ENCODE results near the gene ASB3. TPM values are rescaled to one million over a fixed set of nuclear protein-coding genes. Genes with fewer than 3 reads are reported as not detected.
"Not testable (repeated sequence)": the region's sequence is repeated elsewhere in the genome, so short reads cannot be mapped to it uniquely, and the experiment has no call there.

The ASB3 gene
- total RNA-seq, 1 experiment from 2014 or later = 18.7 TPM

DNA sequence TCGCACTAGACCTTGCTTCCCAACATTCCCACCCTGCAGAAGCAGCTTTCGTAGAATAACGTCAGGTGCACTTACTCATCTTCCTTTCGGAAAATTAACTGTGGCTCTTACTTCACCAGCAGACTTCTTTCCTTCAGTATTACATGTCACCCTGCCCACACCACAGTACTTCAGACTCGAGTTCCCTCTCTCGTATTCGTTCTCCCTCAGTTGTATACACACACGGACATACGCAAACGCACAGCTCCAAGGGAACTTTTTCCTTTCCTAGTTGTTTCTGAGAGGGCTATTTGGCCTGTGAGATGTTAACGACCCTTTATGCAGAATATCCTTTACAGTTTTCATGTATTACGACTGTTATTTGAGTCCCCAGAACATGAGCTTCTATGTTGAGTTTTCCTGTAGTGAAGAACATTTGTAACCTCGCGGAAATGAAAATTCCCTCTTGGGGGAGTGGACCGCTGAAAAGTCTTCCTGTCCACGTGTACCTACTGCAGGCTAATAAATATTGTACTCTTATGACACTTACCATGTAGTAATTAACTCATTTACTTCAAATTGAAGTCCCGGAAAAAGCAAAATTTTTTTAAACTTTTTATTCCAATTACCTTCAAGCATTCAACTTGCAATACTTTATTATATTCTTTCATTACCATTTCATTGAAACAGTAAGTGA is 999 bp upstream of the ASB3 start:
- DNase-seq (ENCODE audit: low read depth) = peak; percentile 4

DNA sequence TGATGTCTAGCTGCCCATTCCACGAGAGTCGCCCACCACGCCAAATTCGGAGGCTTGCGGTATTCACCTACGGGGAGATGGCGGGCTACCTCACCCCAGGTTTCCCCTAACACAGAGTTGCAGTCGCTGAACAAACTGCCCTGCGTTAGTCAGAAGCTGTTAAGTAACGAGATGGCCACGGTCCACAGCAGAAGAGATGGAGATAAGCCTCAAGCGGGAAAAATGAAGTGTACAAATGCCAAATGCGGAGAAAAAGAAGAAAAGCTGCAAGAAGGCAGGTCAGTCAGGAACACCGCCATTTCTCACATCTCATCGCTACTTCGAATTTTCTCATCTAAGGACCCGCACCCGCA is 425 bp downstream of the ASB3 start:
- DNase-seq (ENCODE audit: low read depth) = no peak

DNA sequence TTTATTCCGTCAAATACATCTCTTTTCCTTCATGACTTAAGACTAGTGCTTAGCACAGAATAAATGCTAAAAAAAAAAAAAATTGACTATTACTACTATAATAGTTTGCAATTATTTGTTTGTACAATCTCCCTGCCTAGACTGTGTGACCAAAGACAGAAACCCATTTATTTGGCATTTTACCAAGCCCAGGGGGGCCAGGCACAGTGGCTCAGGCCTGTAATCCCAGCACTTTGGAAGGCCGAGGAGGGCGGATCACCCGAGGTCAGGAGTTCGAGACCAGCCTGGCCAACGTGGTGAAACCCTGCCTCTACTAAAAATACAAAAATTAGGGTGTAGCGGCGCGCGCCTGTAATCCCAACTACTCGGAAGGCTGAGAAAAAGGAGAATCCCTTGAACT is 1.4 kb downstream of the ASB3 start:
- no peak for DNase-seq (ENCODE audit: low read depth)

DNA sequence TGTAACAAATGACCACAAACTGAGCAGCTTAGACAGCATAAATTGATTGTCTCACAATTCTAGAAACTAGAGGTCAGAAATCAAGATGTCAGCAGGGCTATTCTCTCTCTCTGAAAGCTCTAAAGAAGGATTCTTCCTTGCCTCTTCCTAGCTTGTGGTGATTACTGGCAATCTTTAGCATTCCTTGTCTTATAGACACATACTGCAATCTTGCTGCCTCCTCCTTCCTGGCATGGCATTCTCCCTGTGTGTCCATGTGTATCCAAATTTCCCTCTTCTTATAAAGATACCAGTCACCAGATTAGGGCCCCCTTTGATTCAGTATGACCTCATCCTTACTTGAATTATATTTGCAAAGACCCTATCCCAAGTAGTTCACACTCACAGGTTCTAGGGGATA is 2.3 kb downstream of the ASB3 start:
- DNase-seq (ENCODE audit: low read depth) = no peak

DNA sequence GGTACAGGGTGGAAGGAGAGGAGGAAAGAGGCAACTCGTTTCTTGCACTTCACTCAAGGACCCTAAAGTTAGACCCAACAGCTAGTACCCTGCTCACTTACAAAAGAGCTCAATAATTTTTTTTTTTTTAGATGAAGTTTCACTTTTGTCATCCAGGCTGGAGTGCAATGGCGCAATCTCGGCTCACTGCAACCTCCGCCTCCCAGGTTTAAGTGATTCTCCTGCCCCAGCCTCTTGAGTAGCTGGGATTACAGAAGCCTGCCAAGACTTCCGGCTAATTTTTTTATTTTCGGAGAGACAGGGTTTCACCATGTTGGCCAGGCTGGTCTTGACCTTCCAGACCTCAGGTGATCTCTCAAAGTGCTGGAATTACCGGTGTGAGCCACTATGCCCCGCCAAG is 4.1 kb downstream of the ASB3 start:
- no peak for DNase-seq (ENCODE audit: low read depth)

DNA sequence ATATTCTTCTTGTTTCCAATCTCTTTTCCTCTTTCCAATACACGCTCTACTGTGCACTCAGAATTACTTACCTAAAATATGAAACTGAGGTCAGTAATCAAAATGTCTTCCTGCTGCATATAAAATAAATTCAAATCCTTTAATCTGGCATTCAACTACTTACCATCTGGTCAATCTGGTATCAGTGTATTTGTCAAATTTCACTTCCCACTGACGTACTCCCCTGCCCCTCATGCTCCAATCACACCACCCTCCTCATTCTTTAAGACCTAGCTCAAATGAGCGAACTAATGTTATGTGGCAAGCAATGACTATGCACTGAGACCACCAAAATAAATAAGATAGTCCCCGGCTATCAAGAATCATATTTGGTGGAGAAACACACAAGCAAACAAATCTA is 6.7 kb downstream of the ASB3 start:
- DNase-seq (ENCODE audit: low read depth) = no peak

DNA sequence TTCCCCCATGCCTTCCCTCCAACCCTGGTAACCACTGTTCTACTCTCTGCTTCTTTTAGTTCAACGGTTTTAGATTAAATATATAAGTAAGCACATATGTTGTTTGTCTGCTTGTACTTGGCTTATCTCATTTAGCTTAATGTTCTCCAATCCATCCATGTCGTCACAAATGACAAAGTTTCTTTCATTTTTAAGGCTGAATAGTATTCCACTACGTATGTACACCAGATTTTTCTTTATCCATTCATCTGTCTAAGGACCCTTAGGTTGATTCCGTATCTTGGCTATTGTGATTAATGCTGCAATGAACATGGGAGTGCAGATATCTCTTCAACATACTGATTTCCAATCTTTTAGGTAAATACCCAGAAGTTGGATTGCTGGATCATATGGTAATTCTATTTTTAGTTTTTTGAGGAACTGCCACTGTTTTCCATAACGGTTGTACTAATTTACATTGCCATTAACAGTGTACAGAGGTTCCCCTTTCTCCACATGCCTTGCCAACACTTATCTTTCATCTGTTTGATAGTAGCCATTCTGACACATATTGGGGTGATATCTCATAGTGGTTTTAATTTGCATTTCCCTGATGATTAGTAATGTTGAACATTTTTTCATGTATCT is 8.1 kb downstream of the ASB3 start:
- DNase-seq (ENCODE audit: low read depth) = no peak

DNA sequence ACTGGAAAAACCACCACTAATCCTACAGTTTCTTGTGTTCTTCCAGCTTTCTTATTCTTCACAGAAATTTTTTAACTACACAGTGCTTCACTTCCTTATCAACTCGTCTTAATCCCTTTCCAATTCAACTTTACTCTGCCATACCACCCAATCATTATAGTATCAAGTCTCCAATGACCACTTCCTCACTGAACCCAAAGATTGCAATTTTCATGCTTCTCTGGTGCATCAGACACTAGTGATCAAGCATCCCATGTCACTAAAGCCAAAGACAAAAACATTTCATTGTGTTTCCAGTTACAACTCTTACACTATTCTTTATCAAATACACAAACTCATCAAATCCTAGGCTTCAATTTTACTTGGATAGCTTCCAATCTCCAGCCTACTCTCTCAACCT is 9.6 kb downstream of the ASB3 start:
- no peak for DNase-seq (ENCODE audit: low read depth)

DNA sequence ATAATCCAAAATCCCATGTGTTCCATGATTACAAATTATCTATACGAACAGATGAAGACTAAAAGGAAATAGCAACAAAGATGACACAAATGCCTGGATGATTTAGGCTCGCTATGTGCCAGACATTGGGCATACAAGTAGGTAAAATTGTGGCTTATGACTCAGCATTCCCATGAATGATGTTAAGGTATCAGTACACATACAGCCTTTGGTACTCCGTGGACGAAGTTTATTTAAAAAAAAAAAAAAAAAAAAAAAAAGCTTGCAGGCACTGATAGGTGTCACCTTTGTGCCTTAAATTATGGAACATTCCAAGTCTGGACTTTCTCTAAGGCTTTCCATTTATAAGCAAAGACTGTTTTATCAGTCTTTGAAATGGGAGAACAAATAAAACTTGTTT is 16.5 kb downstream of the ASB3 start:
- no peak for DNase-seq (ENCODE audit: low read depth)

DNA sequence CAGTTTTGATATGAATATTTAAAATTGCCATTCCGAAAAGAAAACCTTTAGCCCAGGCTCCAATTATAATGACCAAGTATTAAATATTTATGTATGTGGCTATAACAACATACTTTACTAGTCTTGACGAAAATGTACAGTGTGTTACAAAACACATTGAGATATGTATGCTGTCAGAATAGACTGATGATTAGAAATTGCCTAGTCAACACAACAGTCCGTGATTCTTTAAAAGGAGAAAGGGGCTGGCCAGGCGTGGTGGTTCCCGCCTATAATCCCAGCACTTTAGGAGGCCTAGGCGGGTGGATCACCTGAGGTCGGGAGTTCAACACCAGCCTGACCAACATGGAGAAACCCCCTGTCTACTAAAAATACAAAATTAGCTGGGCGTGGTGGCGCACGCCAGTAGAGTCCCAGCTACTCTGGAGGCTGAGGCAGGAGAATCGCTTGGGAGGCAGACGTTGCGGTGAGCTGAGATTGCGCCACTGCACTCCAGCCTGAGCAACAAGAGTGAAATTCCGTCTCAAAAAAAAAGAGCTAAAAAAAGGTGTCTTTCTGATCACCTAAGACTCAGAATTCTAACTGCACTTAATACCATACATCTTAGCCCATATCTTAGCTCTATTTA is 17.3 kb downstream of the ASB3 start:
- no peak for DNase-seq (ENCODE audit: low read depth)

DNA sequence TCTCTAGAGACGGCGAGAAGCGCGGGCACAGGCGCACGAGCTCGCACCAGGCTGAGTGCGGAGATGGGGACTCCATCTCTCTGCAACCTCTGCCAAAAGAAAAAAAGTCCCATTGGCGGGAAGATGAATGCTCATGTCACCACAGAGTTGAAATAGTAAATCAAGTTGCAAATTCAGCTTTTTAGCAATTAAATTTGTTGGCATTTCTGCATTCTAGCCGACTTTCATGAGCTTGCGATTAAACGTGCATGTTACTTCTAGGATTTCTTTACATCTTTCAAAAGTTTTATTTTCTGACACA is 18.6 kb downstream of the ASB3 start:
- peak; percentile 61 for DNase-seq (ENCODE audit: low read depth)

DNA sequence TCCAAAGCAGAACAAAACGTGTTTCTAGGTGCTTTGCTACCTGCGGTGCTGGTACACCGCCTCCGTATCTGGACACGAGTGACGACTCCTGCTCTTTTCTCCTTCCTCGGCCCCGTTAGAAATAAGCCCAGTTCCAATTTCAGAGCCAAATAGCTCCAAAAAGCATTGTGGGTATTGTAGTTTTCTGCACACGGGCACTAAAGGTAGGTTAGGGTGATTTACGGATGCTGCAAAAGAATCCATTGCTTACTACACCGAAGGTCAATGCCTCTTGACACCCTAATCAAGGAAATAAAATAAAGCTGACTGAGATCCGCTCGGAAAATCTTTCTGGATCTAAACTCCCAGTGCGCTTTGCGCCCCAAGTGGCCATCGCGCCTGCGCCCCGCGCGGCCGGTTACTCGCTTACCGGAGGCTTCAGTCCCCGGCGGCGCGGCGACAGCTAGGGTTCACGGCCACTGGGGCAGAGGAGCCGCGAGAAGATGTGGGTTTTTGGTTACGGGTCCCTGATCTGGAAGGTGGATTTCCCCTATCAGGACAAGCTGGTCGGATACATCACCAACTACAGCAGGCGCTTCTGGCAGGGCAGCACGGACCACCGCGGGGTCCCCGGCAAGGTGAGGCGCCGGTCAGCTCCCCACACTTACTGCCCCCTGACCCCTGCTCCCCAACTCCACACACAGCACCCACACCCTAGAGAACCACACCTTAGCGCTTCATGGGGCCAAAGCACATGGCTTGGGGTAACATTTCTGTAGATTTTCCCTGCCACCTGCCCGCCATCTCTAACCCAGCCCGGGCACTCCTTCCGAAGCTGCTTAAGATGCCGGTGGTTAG is 19.1 kb downstream of the ASB3 start, which contains the start of gene CHAC2:
TSS of gene CHAC2 (plus strand) at position 400 of the 837 bp plus-strand sequence. CDS start at position 483, 83 bp downstream.
- peak; percentile 77 for DNase-seq (ENCODE audit: low read depth)

DNA sequence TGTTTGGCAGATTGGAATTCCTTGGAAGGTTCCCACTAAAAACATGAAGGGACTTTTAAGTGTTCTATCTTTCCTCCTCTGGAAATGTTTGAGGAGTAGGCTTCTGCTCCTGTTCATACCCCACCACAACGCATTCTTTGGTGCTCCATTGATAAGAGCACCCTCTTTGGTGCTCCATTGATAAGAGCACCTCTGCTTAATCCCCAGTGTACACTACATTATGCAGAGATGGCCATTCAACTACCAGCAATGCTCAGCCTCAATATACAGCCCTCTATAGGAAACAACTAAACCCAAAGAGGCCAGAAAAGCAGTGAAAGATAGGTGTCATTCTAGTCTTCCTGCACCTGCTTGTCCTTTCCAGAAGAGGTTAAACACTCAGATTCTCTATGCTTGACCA is 21.0 kb downstream of the ASB3 start:
- DNase-seq (ENCODE audit: low read depth) = no peak

DNA sequence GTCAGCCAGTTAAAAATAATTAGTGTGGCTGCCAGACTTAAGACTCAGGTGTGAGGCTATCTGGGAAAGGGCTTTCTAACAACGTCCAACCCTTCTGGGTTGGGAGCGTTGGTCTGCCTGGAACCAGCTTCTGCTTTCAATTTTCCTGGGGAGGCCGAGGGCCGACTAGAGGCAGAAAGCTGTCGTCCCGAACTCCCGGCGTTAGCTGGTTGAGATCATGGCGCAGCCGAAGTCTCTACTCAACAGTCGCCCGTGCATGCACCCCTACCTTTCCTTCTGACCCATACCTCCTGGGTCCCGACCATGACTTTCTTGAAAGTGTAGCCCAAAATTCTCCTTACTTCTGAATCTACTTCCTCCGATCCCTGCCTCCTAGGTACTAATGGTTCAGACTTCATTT is 29.5 kb downstream of the ASB3 start:
- not testable (repeated sequence) for DNase-seq (ENCODE audit: low read depth)

DNA sequence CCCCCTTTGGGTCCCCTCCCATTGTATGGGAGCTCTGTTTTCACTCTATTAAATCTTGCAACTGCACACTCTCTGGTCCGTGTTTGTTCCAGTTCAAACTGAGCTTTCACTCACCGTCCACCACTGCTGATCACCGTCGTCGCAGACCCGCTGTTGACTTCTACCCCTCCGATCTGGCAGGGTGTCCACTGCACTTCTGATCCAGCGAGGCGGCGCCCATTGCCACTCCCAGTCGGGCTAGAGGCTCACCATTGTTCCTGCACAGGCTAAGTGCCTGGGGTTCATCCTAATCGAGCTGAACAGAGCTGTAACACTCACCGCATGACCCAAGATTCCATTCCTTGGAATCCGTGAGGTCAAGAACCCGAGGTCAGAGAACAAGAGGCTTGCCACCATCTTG is 30.1 kb downstream of the ASB3 start:
- no peak for DNase-seq (ENCODE audit: low read depth)

DNA sequence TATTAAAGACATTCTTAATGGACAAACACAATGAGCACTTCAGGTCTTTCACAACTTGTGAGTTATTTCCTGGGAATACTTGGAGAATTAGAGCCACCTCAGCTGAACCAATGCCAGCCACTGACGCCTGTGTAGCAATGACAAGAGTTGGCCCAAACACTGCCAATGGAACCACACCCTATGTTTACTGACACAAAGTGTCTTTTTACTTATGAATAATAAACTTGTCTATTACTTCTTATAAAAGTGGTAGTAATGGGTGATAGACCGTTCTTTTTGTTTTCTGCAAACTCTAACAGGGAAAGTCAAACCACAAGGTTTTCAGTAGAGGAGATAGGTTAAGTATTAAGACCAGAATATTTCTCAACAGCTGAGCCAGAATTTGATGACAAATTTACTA is 31.6 kb downstream of the ASB3 start:
- no peak for DNase-seq (ENCODE audit: low read depth)

DNA sequence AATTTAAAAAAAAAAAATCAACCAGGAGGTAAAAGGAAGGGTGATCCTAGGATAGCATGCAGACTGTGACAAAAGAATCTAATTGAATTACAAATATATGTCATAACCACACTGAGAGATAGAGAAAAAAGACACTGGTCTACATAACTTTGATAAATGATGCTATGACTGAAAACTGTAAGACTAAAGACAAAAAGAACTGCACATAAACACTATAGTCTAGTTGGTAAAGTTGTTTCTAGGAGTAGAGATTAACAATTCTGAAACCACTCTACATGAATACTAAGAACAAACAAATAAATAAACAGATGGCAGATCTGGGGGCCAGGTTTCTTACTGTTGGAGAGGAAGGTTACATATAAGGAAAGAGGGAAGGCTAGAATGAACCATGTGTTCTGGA is 33.7 kb downstream of the ASB3 start:
- no peak for DNase-seq (ENCODE audit: low read depth)

DNA sequence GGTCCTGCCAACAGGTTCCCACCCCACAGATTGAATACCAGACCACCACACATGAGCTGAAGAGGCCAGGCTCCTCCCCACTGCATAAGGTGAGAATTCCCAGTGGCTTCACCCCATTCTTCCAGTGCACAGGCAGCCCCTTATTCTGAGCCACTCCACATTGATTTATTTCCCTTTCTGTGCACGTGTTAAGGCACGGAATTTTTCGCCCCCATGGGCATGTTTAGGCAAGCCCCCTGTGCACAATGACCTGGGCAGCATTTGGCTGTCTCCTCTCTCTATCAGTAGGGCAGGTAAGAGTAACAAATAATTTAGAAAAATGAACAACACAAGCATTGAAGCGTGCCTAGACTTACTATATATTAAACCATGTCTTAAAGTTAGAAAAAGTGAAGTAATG is 34.4 kb downstream of the ASB3 start:
- no peak for DNase-seq (ENCODE audit: low read depth)

DNA sequence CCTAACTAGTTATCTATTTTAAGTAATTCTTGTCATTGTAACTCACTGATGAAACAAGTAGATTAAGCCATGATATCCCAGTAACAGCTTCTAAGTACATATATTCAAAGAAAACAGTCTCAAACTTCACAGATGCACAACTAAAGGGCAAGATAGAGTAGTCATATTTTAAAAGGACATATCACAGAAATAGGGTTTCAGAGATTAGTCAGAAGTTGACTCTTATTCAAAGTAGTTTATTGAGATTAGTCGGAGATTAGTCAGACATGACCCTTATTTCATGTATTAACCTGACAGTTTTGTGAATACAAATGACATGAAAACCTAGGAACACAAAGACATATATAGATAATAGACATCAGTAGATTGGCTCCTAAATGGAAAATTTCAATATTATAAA is 35.0 kb downstream of the ASB3 start:
- DNase-seq (ENCODE audit: low read depth) = peak; percentile 61

DNA sequence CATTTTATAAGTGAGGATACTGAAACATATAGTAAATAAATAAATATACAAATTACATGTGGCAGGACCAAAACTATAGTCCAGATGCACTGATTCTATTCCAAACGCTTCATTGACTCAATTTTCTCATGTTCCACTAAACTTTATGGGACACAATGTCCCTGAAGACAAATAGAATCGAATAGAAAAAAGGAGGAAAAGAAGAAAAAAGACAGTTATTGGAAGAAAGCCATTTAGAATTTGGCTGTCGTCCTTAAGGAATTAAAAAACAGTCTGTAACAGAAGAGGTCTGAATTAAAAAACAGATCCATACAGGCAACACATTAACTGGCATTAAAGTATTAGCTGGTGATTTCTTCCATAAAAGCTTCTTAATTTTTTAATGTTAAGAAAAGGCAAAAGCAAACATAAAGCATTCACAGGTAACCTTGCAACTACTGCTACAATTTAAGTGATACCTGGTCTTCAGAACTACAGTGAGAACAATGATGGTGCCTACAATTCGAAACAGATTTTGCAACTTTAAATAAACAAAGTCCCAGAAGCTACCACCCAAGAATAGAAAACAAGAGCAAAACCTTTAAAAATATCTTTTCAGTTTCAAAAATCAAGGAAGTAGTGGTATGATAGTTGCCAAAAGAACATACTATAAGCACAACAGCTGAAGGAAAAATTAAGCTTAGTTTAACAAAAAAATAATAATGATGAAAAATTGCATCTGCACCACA is 36.5 kb downstream of the ASB3 start:
- DNase-seq (ENCODE audit: low read depth) = no peak

DNA sequence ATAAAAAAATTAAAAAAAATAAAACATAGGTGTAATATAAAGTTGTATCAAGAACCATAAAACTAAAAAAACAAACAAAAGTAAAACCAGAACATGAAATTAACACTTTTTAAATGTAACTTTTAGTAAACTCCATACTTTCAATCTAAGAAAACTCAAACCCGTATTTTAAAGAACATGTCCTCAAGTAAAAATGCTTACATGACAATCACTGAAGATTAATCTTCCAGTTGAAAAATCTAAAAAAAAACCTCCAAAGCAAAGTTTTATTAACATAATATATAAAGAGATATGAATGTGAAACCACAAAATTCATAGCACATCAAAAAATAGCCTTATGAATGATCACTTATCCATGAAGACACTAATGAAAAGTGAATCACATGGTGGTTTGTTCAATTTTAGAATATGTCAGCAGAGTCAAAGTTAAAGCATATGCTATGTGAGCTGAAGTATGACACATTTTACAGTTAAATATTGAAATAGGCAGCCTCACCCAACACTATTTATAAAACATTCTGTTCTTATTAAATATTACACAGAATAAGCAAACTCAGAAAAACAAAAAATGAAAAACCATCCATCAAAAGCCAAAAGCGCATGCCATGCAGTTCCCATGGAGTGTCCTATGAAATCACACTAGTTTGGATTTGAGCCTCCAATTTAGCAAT is 42.2 kb downstream of the ASB3 start:
- DNase-seq (ENCODE audit: low read depth) = peak; percentile 20
